NAMALWA (cell line): Measurements from ENCODE around the gene SLAMF8.

Experiments used
- DNase-seq: peaks from one replicate; pipeline ENCODE4 v3.0.0-alpha.2; 2015; ENCODE audit warnings: low spot score

The SLAMF8 gene

GRCh38 chr1:159849626-159850366 lies 23.1 kb downstream of the SLAMF8 start:
- DNase-seq = no peak

- peak; percentile 53 for DNase-seq
These were observed 24.7 kb downstream of the SLAMF8 start for GRCh38 chr1:159851407-159851806.

- no peak for DNase-seq
These were observed 26.9 kb downstream of the SLAMF8 start for GRCh38 chr1:159853417-159854115.

GRCh38 chr1:159854116-159854692 lies 27.5 kb downstream of the SLAMF8 start:
- DNase-seq = no peak

- no peak for DNase-seq
These were observed 28.1 kb downstream of the SLAMF8 start for GRCh38 chr1:159854693-159855192.

GRCh38 chr1:159855709-159856108 lies 29.0 kb downstream of the SLAMF8 start:
- DNase-seq = no peak

- DNase-seq = no peak
These were observed 29.9 kb downstream of the SLAMF8 start for GRCh38 chr1:159856576-159856975.

- no peak for DNase-seq
These were observed 31.2 kb downstream of the SLAMF8 start for GRCh38 chr1:159857889-159858288.

GRCh38 chr1:159859767-159860322 lies 33.2 kb downstream of the SLAMF8 start:
- DNase-seq = no peak

- DNase-seq = no peak
These were observed 33.8 kb downstream of the SLAMF8 start for GRCh38 chr1:159860456-159860855.

- DNase-seq = no peak
These were observed 34.5 kb downstream of the SLAMF8 start for GRCh38 chr1:159861218-159861617.

- DNase-seq = no peak
These were observed 35.4 kb downstream of the SLAMF8 start for GRCh38 chr1:159862031-159862430.

- DNase-seq = no peak
These were observed 35.9 kb downstream of the SLAMF8 start, which contains the start of gene VSIG8 for GRCh38 chr1:159862557-159862956. VSIG8 (minus strand) TSS chr1:159862657; CDS start chr1:159862521, 136 bp downstream.

- DNase-seq = no peak
These were observed 37.6 kb downstream of the SLAMF8 start for GRCh38 chr1:159864262-159864661.

- no peak for DNase-seq
These were observed 39.4 kb downstream of the SLAMF8 start for GRCh38 chr1:159866066-159866465.

GRCh38 chr1:159866905-159867663 lies 40.4 kb downstream of the SLAMF8 start:
- DNase-seq = no peak

GRCh38 chr1:159867664-159868026 lies 41.0 kb downstream of the SLAMF8 start:
- no peak for DNase-seq

- no peak for DNase-seq
These were observed 42.1 kb downstream of the SLAMF8 start for GRCh38 chr1:159868766-159869165.

GRCh38 chr1:159869173-159869572 lies 42.5 kb downstream of the SLAMF8 start:
- DNase-seq = no peak

- no peak for DNase-seq
These were observed 42.9 kb downstream of the SLAMF8 start for GRCh38 chr1:159869607-159870006.

GRCh38 chr1:159870704-159871103 lies 44.0 kb downstream of the SLAMF8 start:
- DNase-seq = no peak

GRCh38 chr1:159872891-159873290 lies 46.2 kb downstream of the SLAMF8 start:
- DNase-seq = no peak
